Left ventricle myocardium inferior (tissue), 1 donor: ENCODE measurements around the gene FLRT2. TPM values are rescaled to one million over a fixed set of nuclear protein-coding genes. Genes with fewer than 3 reads are reported as not detected.

ENCODE experiments used
- DNase-seq: peaks from one replicate; pipeline ENCODE4 v3.0.0-alpha.2; 2020
- H3K27ac ChIP-seq: fragments of 200-600 bp; replicated peaks from 2 replicates; pipeline ENCODE4 v1.8.0; 2021
- H3K27me3 ChIP-seq: fragments of 200-600 bp; 2 replicates; pipeline ENCODE4 v1.8.0; 2021; ENCODE audit warnings: low read depth
- H3K36me3 ChIP-seq: fragments of 200-600 bp; 2 replicates; pipeline ENCODE4 v1.8.0; 2021
- H3K4me1 ChIP-seq: fragments of 200-600 bp; 2 replicates; pipeline ENCODE4 v1.8.0; 2021
- H3K4me3 ChIP-seq: fragments of 200-600 bp; 2 replicates; pipeline ENCODE4 v1.8.0; 2021; ENCODE audit warnings: mild to moderate bottlenecking, moderate library complexity
- H3K9me3 ChIP-seq: fragments of 200-600 bp; replicated peaks from 2 replicates; pipeline ENCODE4 v1.8.0; 2021
- intact Hi-C: fragments of 100-400 bp; cut with micrococcal nuclease; formaldehyde crosslinking; loops from one replicate; pipeline ENCODE4 v1.11.0; 2022
- total RNA-seq: library from RNA; stranded (reverse); fragmentation: NEBNext Ultra II Directional; extraction: Animal tissue kit (Norgen Biotek cat#: 25700); gene quantifications from one replicate; pipeline ENCODE4 v1.2.1, GENCODE V29; 2021
- TF ChIP-seq, protein P1 (sequence below): fragments of 200-600 bp; IDR thresholded peaks from 2 replicates; pipeline ENCODE4 v1.8.0; 2021; ENCODE audit warnings: antibody characterized with exemption, mild to moderate bottlenecking, borderline replicate concordance
- donor health status: DM: no; HTN: yes; CAD: no; lungs with severe emphysema.

FLRT2 gene
- total RNA-seq, 1 donor from 2014 or later = 4.7 TPM

DNA sequence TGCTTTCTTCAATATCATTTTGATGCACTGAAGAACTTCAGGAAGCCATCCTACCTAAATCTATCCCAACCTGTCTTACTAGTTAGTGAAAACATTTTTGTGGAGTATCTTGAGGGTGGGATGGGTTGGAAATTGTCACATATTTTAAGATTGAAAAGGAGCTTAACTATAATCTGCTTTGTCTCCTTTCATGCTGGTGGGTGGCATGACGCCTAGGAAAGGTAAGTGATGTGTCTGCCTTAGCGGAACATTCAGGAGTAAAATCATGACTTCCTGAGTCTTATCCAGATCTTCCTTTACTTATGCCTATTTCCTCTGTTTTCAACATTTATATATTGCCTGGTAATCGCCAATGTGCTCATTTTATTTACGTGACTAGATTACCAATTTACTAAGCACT is 74.1 kb downstream of the FLRT2 start:
- H3K4me3 ChIP-seq = no peak overlapping the region
- intact Hi-C loops = no loop called here

DNA sequence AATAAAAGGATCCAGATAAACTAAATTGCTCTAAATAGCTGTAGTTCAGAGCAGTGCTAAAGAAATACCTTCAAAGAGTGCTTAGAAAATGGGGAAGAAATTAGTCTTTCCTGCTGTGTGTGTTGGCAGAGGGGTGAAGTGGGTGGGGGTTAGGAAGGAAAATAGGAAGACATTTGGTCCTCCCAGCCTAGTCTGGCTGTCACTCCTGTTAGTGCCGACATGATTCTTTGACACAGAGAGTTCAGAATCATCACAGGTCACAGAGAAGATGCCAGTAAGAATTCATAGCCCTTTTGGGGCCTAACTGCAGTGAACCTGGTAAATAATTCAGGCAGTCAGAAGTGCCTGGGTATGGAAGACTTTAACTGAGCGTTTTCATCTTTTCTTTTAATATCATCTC is 74.8 kb downstream of the FLRT2 start:
- Histone ChIP-seq H3K36me3 (no peaks in the 10 kb centered on the region), H3K27me3 (no peaks in the 10 kb centered on the region), H3K27ac (no peak overlapping the region), H3K4me3 (no peak overlapping the region), H3K4me1 (no peaks in the 10 kb centered on the region), H3K9me3 (no peaks in the 10 kb centered on the region)
- TF ChIP-seq, protein P1, sequence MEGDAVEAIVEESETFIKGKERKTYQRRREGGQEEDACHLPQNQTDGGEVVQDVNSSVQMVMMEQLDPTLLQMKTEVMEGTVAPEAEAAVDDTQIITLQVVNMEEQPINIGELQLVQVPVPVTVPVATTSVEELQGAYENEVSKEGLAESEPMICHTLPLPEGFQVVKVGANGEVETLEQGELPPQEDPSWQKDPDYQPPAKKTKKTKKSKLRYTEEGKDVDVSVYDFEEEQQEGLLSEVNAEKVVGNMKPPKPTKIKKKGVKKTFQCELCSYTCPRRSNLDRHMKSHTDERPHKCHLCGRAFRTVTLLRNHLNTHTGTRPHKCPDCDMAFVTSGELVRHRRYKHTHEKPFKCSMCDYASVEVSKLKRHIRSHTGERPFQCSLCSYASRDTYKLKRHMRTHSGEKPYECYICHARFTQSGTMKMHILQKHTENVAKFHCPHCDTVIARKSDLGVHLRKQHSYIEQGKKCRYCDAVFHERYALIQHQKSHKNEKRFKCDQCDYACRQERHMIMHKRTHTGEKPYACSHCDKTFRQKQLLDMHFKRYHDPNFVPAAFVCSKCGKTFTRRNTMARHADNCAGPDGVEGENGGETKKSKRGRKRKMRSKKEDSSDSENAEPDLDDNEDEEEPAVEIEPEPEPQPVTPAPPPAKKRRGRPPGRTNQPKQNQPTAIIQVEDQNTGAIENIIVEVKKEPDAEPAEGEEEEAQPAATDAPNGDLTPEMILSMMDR = no peak
- intact Hi-C loops = no loop called here
- no peak for DNase-seq

More for the DNA sequence above, 74.1 kb downstream of the FLRT2 start:
- H3K27ac ChIP-seq = no peak overlapping the region
- H3K4me1 ChIP-seq = no peaks in the 10 kb centered on the region
- DNase-seq = no peak
- TF ChIP-seq, protein P1 = no peak
- H3K36me3 ChIP-seq = no peaks in the 10 kb centered on the region
- no peaks in the 10 kb centered on the region for H3K27me3 ChIP-seq
- H3K9me3 ChIP-seq = no peaks in the 10 kb centered on the region

DNA sequence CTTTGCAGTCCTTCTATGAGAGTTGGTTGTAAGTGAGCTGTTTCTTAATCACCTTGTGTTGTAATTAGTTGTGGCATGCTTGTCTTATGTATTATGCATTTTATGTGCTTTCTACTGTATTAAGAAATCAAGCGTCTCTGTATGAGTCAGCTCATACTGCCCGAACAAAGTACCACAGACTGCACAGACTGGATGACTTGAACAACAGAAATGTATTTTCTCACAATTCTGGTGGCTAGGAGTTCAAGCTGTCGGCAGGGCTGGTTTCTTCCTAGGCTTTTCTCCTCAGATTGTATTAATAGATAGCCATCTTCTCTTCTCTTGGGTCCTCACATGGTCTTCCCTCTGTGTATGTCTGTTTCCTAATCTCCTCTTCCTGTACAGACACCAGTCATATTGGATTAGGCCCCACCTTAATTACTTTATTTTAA is 77.7 kb downstream of the FLRT2 start:
- H3K27me3 ChIP-seq = no peaks in the 10 kb centered on the region
- H3K27ac ChIP-seq = no peak overlapping the region
- TF ChIP-seq, protein P1 = no peak
- H3K9me3 ChIP-seq = no peaks in the 10 kb centered on the region
- H3K36me3 ChIP-seq = no peaks in the 10 kb centered on the region
- no peak for DNase-seq
- intact Hi-C loops = no loop called here
- H3K4me3 ChIP-seq = no peak overlapping the region
- H3K4me1 ChIP-seq = no peaks in the 10 kb centered on the region

DNA sequence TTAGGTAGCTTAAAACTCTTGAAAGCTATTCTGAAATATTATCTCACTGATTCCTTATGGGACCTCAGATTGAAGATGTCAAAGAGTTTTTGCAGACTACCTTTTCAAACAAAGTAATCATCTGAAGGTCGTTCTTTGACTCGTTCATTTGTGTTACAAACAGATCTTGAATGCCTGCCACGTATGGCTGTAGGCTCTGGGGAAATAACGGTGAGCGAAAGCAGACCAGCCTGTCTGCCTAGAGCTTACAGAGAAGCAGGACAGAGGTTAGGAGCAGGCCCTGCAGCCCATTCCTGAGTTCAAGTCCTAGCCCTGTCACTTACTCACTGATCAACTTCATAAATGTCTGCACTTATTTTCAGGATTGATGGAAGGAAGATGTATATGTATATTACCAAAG is 83.6 kb downstream of the FLRT2 start:
- no peak for DNase-seq
- TF ChIP-seq, protein P1 = no peak
- Histone ChIP-seq H3K9me3 (no peaks in the 10 kb centered on the region), H3K36me3 (no peaks in the 10 kb centered on the region), H3K27me3 (no peaks in the 10 kb centered on the region), H3K27ac (no peak overlapping the region), H3K4me3 (no peak overlapping the region), H3K4me1 (no peaks in the 10 kb centered on the region)
- intact Hi-C loops = no loop called here

DNA sequence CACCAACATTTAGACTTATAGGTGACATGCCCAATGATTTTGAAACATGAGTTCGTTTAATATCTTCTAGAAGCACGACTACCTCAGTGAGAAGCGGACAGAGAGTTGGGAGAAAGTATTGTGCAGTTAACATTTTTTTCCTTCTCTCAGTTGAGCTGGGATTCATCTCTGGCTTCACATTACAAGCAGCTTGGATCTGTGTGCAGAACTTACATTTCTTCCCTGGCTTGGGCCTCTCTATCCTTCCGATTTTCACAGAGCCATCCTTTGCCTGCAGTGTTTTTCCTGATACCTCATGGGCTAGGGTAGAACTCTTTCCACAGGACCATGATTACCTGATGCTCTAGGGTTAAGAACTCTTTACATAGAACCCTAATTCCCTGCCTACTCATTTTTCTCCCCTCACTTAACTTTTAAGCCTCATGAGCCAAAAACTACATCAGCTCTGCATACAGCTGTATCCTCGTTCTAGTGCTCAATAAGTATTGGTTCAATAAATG is 86.5 kb downstream of the FLRT2 start:
- DNase-seq = no peak
- Histone ChIP-seq H3K9me3 (no peaks in the 10 kb centered on the region), H3K27me3 (no peaks in the 10 kb centered on the region), H3K4me3 (no peak overlapping the region), H3K4me1 (no peaks in the 10 kb centered on the region), H3K27ac (no peak overlapping the region), H3K36me3 (peaks cover 1% of the 10 kb centered on the region)
- intact Hi-C loops = no loop called here
- TF ChIP-seq, protein P1 = no peak
